Progenitor cell of endocrine pancreas (in vitro differentiated cells): Measurements from ENCODE around the gene FXYD1. TPM values are rescaled to one million over a fixed set of nuclear protein-coding genes. Genes with fewer than 3 reads are reported as not detected.

ENCODE experiments used
- DNase-seq: peaks from one replicate; pipeline ENCODE4 v3.0.0; 2021; ENCODE audit warnings: low spot score; ENCODE audit not compliant: unreplicated experiment
- H3K27ac Mint-ChIP-seq: 2 replicates; pipeline ENCODE4 v1.8.0; 2021; ENCODE audit warnings: mild to moderate bottlenecking, moderate library complexity, mixed read lengths
- H3K27me3 Mint-ChIP-seq: 2 replicates; pipeline ENCODE4 v1.8.0; 2021; ENCODE audit warnings: mixed read lengths
- H3K36me3 Mint-ChIP-seq: 2 replicates; pipeline ENCODE4 v1.8.0; 2022; ENCODE audit warnings: mixed read lengths; ENCODE audit not compliant: insufficient read depth
- H3K4me1 Mint-ChIP-seq: 2 replicates; pipeline ENCODE4 v1.8.0; 2021; ENCODE audit warnings: low read depth, mixed read lengths
- H3K4me3 Mint-ChIP-seq: 2 replicates; pipeline ENCODE4 v1.8.0; 2021; ENCODE audit warnings: low read depth, mild to moderate bottlenecking, moderate library complexity, mixed read lengths
- H3K9me3 Mint-ChIP-seq: 2 replicates; pipeline ENCODE4 v1.8.0; 2021; ENCODE audit warnings: low read depth, mixed read lengths
- CTCF ChIP-seq: fragments of 200-600 bp; sonication (generic); IDR thresholded peaks from one replicate; pipeline ENCODE4 v1.5.0; 2021; ENCODE audit warnings: antibody characterized with exemption, mild to moderate bottlenecking; ENCODE audit not compliant: unreplicated experiment
- total RNA-seq: library from RNA; stranded (reverse); gene quantifications from 2 replicates; pipeline ENCODE4 v1.2.1, GENCODE V29; 2021

Gene FXYD1
- total RNA-seq, 1 donor from 2014 or later = not detected

- Mint-ChIP-seq H3K4me3 (no peak overlapping the region), H3K36me3 (no peaks in the 10 kb centered on the region), H3K4me1 (peaks cover 24% of the 10 kb centered on the region), H3K27me3 (peaks cover 20% of the 10 kb centered on the region), H3K27ac (no peak overlapping the region), H3K9me3 (no peaks in the 10 kb centered on the region)
- no peak for DNase-seq
- TF ChIP-seq CTCF = no peak
Observed at GRCh38 chr19:35119091-35119490, 19.5 kb upstream of the FXYD1 start.

- H3K36me3 Mint-ChIP-seq = no peaks in the 10 kb centered on the region
- no peak for TF ChIP-seq CTCF
Observed at GRCh38 chr19:35119578-35120155, 19.0 kb upstream of the FXYD1 start.

GRCh38 chr19:35120492-35120891 lies 18.1 kb upstream of the FXYD1 start:
- H3K9me3 Mint-ChIP-seq = no peaks in the 10 kb centered on the region
- H3K27ac Mint-ChIP-seq = no peak overlapping the region
- peaks cover 15% of the 10 kb centered on the region for H3K4me1 Mint-ChIP-seq
- TF ChIP-seq CTCF = no peak
- no peak for DNase-seq
- H3K27me3 Mint-ChIP-seq = peaks cover 22% of the 10 kb centered on the region
- no peak overlapping the region for H3K4me3 Mint-ChIP-seq
- no peaks in the 10 kb centered on the region for H3K36me3 Mint-ChIP-seq

More at GRCh38 chr19:35119578-35120155, 19.0 kb upstream of the FXYD1 start:
- Mint-ChIP-seq H3K9me3 (no peaks in the 10 kb centered on the region), H3K27ac (no peak overlapping the region), H3K27me3 (peaks cover 22% of the 10 kb centered on the region), H3K4me3 (no peak overlapping the region), H3K4me1 (peaks cover 20% of the 10 kb centered on the region)
- no peak for DNase-seq

GRCh38 chr19:35120898-35121297 lies 17.7 kb upstream of the FXYD1 start:
- no peak overlapping the region for H3K4me3 Mint-ChIP-seq
- H3K9me3 Mint-ChIP-seq = no peaks in the 10 kb centered on the region
- peaks cover 12% of the 10 kb centered on the region for H3K4me1 Mint-ChIP-seq
- H3K27ac Mint-ChIP-seq = no peak overlapping the region
- TF ChIP-seq CTCF = no peak
- H3K27me3 Mint-ChIP-seq = peaks cover 23% of the 10 kb centered on the region
- DNase-seq = no peak
- no peaks in the 10 kb centered on the region for H3K36me3 Mint-ChIP-seq

GRCh38 chr19:35122687-35123551 lies 15.7 kb upstream of the FXYD1 start:
- no peak for DNase-seq
- Mint-ChIP-seq H3K27me3 (peaks cover 16% of the 10 kb centered on the region), H3K27ac (no peak overlapping the region), H3K36me3 (no peaks in the 10 kb centered on the region), H3K4me3 (no peak overlapping the region), H3K9me3 (no peaks in the 10 kb centered on the region), H3K4me1 (peaks cover 2% of the 10 kb centered on the region)
- no peak for TF ChIP-seq CTCF
